HL-60 (cell line): ENCODE measurements around the gene CNST.

Experiments
- REST ChIP-seq: IDR thresholded peaks from 2 replicates; pipeline ENCODE4 v1.6.1; 2012; ENCODE audit warnings: low read depth; ENCODE audit not compliant: insufficient replicate concordance
- SPI1 ChIP-seq: IDR thresholded peaks from 2 replicates; pipeline ENCODE4 v1.6.1; 2012; ENCODE audit warnings: low read depth, mild to moderate bottlenecking, borderline replicate concordance
- TF ChIP-seq, protein P1 (sequence below): IDR thresholded peaks from one replicate; pipeline ENCODE4 v1.5.1; 2011; ENCODE audit warnings: low read length, control low read depth, inconsistent platforms; ENCODE audit not compliant: insufficient read depth

- TF ChIP-seq, protein P1, sequence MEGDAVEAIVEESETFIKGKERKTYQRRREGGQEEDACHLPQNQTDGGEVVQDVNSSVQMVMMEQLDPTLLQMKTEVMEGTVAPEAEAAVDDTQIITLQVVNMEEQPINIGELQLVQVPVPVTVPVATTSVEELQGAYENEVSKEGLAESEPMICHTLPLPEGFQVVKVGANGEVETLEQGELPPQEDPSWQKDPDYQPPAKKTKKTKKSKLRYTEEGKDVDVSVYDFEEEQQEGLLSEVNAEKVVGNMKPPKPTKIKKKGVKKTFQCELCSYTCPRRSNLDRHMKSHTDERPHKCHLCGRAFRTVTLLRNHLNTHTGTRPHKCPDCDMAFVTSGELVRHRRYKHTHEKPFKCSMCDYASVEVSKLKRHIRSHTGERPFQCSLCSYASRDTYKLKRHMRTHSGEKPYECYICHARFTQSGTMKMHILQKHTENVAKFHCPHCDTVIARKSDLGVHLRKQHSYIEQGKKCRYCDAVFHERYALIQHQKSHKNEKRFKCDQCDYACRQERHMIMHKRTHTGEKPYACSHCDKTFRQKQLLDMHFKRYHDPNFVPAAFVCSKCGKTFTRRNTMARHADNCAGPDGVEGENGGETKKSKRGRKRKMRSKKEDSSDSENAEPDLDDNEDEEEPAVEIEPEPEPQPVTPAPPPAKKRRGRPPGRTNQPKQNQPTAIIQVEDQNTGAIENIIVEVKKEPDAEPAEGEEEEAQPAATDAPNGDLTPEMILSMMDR, result no peak
- TF ChIP-seq SPI1 (no peak), REST (no peak)
Measured at GRCh38 chr1:246591958-246592357, 25.7 kb downstream of the CNST start.
